Measurements from ENCODE around the gene CDH4. TPM values are rescaled to one million over a fixed set of nuclear protein-coding genes. Genes with fewer than 3 reads are reported as not detected.

The CDH4 gene
- total and polyA plus RNA-seq, 2 of the 4 experiments (the other 2 are of a cell fraction), result 1.6 to 3.5 TPM

DNA sequence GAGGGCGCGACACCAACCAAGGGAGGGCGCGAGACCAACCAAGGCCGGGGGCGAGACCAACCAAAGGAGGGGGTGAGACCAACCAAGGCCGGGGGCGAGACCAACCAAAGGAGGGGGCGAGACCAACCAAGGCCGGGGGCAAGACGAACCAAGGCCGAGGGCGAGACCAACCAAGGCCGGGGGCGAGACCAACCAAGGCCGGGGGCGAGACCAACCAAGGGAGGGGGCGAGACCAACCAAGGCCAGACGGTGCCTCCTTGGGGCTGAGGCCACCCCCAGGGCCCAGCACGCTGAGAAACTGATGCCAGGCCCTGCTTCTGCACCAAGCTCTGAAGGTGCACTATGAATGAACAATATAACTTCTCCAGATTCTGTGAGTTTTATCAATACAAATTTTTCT is 726.4 kb downstream of the CDH4 start:
- in situ Hi-C loops (cut with MboI; ENCODE audit: low sequenced_read_pairs), result no loop called here
- Histone ChIP-seq H3K27me3 (ENCODE audit: control insufficient read depth, insufficient read depth, low read length) (no peaks in the 10 kb centered on the region), H4K8ac (ENCODE audit: low read depth in 2 of 2, low read length in 2 of 2) (no peak overlapping the region), H3K9ac (ENCODE audit: low read depth, low read length) (no peak overlapping the region), H3K56ac (ENCODE audit: extremely low read depth, insufficient read depth, low read length) (no peak overlapping the region), H4K91ac (ENCODE audit: insufficient read depth, low read depth, low read length) (no peak overlapping the region), H2BK15ac (ENCODE audit: low read depth, low read length) (no peak overlapping the region), H3K79me1 (ENCODE audit: low read depth in 1 of 2, low read length in 2 of 2) (peaks cover 0 to 3% of the 10 kb centered on the region in 2 experiments; a peak in 2 of 4 replicates), H3K23ac (ENCODE audit: low read depth, low read length) (no peak overlapping the region), H2BK20ac (ENCODE audit: low read depth, low read length) (no peak overlapping the region), H3K18ac (ENCODE audit: low read depth, low read length) (no peak overlapping the region), H2BK5ac (ENCODE audit: low read depth, low read length, poor library complexity, severe bottlenecking) (no peak overlapping the region), H4K5ac (ENCODE audit: low read depth, low read length) (no peak overlapping the region), H3K4me2 (ENCODE audit: low read depth, low read length) (no peak overlapping the region), H3K14ac (replicated peaks; ENCODE audit: low read depth, low read length) (no peak overlapping the region), H3K4me3 (ENCODE audit: insufficient read depth, low read depth, low read length) (no peak overlapping the region), H2AFZ (replicated peaks; ENCODE audit: low read length, poor library complexity) (no peak overlapping the region), H2AK5ac (ENCODE audit: low read depth, low read length) (no peak overlapping the region), H3K27ac (ENCODE audit: insufficient read depth, low read length) (no peak overlapping the region), H2AK9ac (replicated peaks; ENCODE audit: low read depth, low read length, poor library complexity) (no peak overlapping the region), H2BK120ac (ENCODE audit: low read depth, low read length) (no peak overlapping the region), H3K4ac (ENCODE audit: low read depth, low read length) (no peak overlapping the region), H3K4me1 (ENCODE audit: control insufficient read depth, insufficient read depth, low read length) (no peaks in the 10 kb centered on the region), H3K9me1 (ENCODE audit: insufficient read depth, low read length) (peaks cover 3% of the 10 kb centered on the region; the same call in 1 of the 2 replicates), H3K36me3 (ENCODE audit: control insufficient read depth, insufficient read depth, low read length) (peaks cover 12% of the 10 kb centered on the region; the same call in 1 of the 2 replicates), H4K20me1 (ENCODE audit: insufficient read depth, low read length) (no peaks in the 10 kb centered on the region), H3K9me3 (ENCODE audit: control insufficient read depth, insufficient read depth, low read length) (no peaks in the 10 kb centered on the region)
- POLR2A ChIA-PET (ENCODE audit: unreplicated experiment), result no interaction called here
- no TSS peak for BruUV-seq (replicated peaks)
- ATAC-seq (ENCODE audit: low read depth) (no peak), DNase-seq (no peak)
- CTCF ChIA-PET, result no interaction called here
- WGBS, 2 experiments (ENCODE audit: extremely low coverage in 2 of 2, insufficient read length in 1 of 2), result 99% methylated on average over 10 of the region's 20 CpGs; no CpG with 5 or more reads in 1 of the 2 experiments
- no peak for TF ChIP-seq SMC3 (IDR thresholded peaks at IDR 0.05; ENCODE audit: low read depth, low read length)
- TF ChIP-seq, protein P1, sequence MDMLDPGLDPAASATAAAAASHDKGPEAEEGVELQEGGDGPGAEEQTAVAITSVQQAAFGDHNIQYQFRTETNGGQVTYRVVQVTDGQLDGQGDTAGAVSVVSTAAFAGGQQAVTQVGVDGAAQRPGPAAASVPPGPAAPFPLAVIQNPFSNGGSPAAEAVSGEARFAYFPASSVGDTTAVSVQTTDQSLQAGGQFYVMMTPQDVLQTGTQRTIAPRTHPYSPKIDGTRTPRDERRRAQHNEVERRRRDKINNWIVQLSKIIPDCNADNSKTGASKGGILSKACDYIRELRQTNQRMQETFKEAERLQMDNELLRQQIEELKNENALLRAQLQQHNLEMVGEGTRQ (IDR thresholded peaks at IDR 0.05; ENCODE audit: low read depth, low read length), result no peak
- TF ChIP-seq RAD21 (IDR thresholded peaks at IDR 0.05; ENCODE audit: low read length), result no peak
- no peak for TF ChIP-seq FOS (IDR thresholded peaks at IDR 0.05; ENCODE audit: low read depth, low read length)
- intact Hi-C loops (cut with micrococcal nuclease), result no loop called here
- dilution Hi-C loops (cut with HindIII; ENCODE audit: low sequenced_read_pairs, unreplicated experiment), result no loop called here

Data from IMR-90 (cell line).